Breast epithelium (tissue), 3 donors: ENCODE results near the gene ARID3A.
"Not testable (repeated sequence)": the region's sequence is repeated elsewhere in the genome, so short reads cannot be mapped to it uniquely, and the experiment has no call there.

Experiments used
- CTCF ChIP-seq, 3 donors: fragments of 450-650 bp; IDR thresholded peaks; one replicate each; pipeline ENCODE4 v1.5.1; 2016 to 2017; ENCODE audit warnings: antibody characterized with exemption in 3 of 3, mild to moderate bottlenecking in 3 of 3, moderate library complexity in 3 of 3
- POLR2A ChIP-seq: fragments of 450-650 bp; IDR thresholded peaks from one replicate; pipeline ENCODE4 v1.6.1; 2016; ENCODE audit warnings: antibody characterized with exemption, mild to moderate bottlenecking, moderate library complexity
- POLR2AphosphoS5 ChIP-seq, 3 donors: sonication (generic); formaldehyde crosslinking; IDR thresholded peaks; one replicate each; pipeline ENCODE4 v1.6.1; 2017; ENCODE audit warnings: antibody characterized with exemption in 3 of 3

- not testable (repeated sequence) for TF ChIP-seq CTCF (IDR thresholded peaks at IDR 0.05); POLR2AphosphoS5 (IDR thresholded peaks at IDR 0.05); POLR2A
These were observed 46.9 kb upstream of the ARID3A start for GRCh38 chr19:878751-879561.
